Neural cell (in vitro differentiated cells): Measurements from ENCODE around the gene TCIRG1. TPM values are rescaled to one million over a fixed set of nuclear protein-coding genes. Genes with fewer than 3 reads are reported as not detected.

Experiments used
- H2AFZ ChIP-seq: fragments of 200-600, 300-800 bp; sonication (generic), shearing (Covaris generic); 2 replicates; pipeline ENCODE4 v1.6.0; 2014; ENCODE audit warnings: low read depth, mild to moderate bottlenecking, antibody characterized with exemption, low read length, moderate library complexity
- H3F3A ChIP-seq: fragments of 200-600 bp; shearing (Covaris generic); 2 replicates; pipeline ENCODE4 v1.6.1; 2016; ENCODE audit warnings: mild to moderate bottlenecking, moderate library complexity, mixed read lengths, antibody characterized with exemption, low read length; ENCODE audit not compliant: insufficient read depth, poor library complexity, severe bottlenecking
- H3K27ac ChIP-seq: fragments of 200-600, 300-800 bp; sonication (generic), shearing (Covaris generic); 2 replicates; pipeline ENCODE4 v1.5.1; 2014; ENCODE audit warnings: mild to moderate bottlenecking, low read length, moderate library complexity
- H3K27me3 ChIP-seq: fragments of 300-800, 200-600 bp; sonication (generic), shearing (Covaris generic); 2 replicates; pipeline ENCODE4 v1.6.0; 2014; ENCODE audit warnings: mild to moderate bottlenecking, low read depth, low read length, moderate library complexity; ENCODE audit not compliant: insufficient read depth
- H3K36me3 ChIP-seq: fragments of 300-800, 200-600 bp; sonication (generic), shearing (Covaris generic); 2 replicates; pipeline ENCODE4 v1.5.1; 2014; ENCODE audit warnings: mild to moderate bottlenecking, antibody characterized with exemption, low read length, moderate library complexity; ENCODE audit not compliant: insufficient read depth
- H3K4me2 ChIP-seq: fragments of 300-800, 200-600 bp; sonication (generic), shearing (Covaris generic); 2 replicates; pipeline ENCODE4 v1.6.0; 2014; ENCODE audit warnings: mild to moderate bottlenecking, low read length
- H3K4me3 ChIP-seq: fragments of 300-800, 200-600 bp; sonication (generic), shearing (Covaris generic); 2 replicates; pipeline ENCODE4 v1.5.1; 2014; ENCODE audit warnings: mild to moderate bottlenecking, low read length, moderate library complexity
- H3K79me2 ChIP-seq: fragments of 200-600 bp; shearing (Covaris generic); replicated peaks from 2 replicates; pipeline ENCODE4 v1.6.0; 2014; ENCODE audit warnings: mild to moderate bottlenecking, low read length, moderate library complexity; ENCODE audit not compliant: insufficient read depth
- H3K9ac ChIP-seq: fragments of 300-800, 200-600 bp; sonication (generic), shearing (Covaris generic); 2 replicates; pipeline ENCODE4 v1.6.1; 2016; ENCODE audit warnings: mild to moderate bottlenecking, low read length, mixed read lengths
- H3K9me2 ChIP-seq: fragments of 200-600 bp; shearing (Covaris generic); 2 replicates; pipeline ENCODE4 v1.6.1; 2016; ENCODE audit warnings: mild to moderate bottlenecking, low read length, mixed read lengths; ENCODE audit not compliant: insufficient read depth
- H3K9me3 ChIP-seq: fragments of 200-600, 300-800 bp; sonication (generic), shearing (Covaris generic); 2 replicates; pipeline ENCODE4 v1.6.1; 2016; ENCODE audit warnings: mild to moderate bottlenecking, mixed run types, low read length, moderate library complexity, mixed read lengths
- H4K20me1 ChIP-seq: fragments of 200-600 bp; shearing (Covaris generic); 2 replicates; pipeline ENCODE4 v1.6.1; 2016; ENCODE audit warnings: mild to moderate bottlenecking, mixed run types; ENCODE audit not compliant: insufficient read depth
- CTCF ChIP-seq: fragments of 450-650 bp; IDR thresholded peaks from 2 replicates; pipeline ENCODE4 v1.5.1; 2014; ENCODE audit warnings: antibody characterized with exemption, mild to moderate bottlenecking, moderate library complexity; ENCODE audit not compliant: poor library complexity, severe bottlenecking
- EP300 ChIP-seq: fragments of 450-650 bp; conservative IDR thresholded peaks from 2 replicates; pipeline ENCODE4 v1.6.1; 2014; ENCODE audit warnings: antibody characterized with exemption, mild to moderate bottlenecking, moderate library complexity; ENCODE audit not compliant: poor library complexity, severe bottlenecking
- EZH2 ChIP-seq: fragments of 200-600, 300-800 bp; shearing (Covaris generic), sonication (generic); IDR thresholded peaks from 2 replicates; pipeline ENCODE4 v1.6.1; 2014; ENCODE audit warnings: antibody characterized with exemption, low read length, borderline replicate concordance, mild to moderate bottlenecking; ENCODE audit not compliant: insufficient read depth, poor library complexity, severe bottlenecking
- MXI1 ChIP-seq: fragments of 450-650 bp; conservative IDR thresholded peaks from 2 replicates; pipeline ENCODE4 v1.6.1; 2014; ENCODE audit warnings: antibody characterized with exemption, mild to moderate bottlenecking; ENCODE audit not compliant: poor library complexity, severe bottlenecking
- POLR2AphosphoS5 ChIP-seq: IDR thresholded peaks from 2 replicates; pipeline ENCODE4 v1.6.1; 2012
- RAD21 ChIP-seq: fragments of 450-650 bp; conservative IDR thresholded peaks from 2 replicates; pipeline ENCODE4 v1.6.1; 2014; ENCODE audit warnings: antibody characterized with exemption, mild to moderate bottlenecking, moderate library complexity
- REST ChIP-seq: IDR thresholded peaks from 2 replicates; pipeline ENCODE4 v1.6.1; 2012; ENCODE audit warnings: borderline replicate concordance
- SMC3 ChIP-seq: fragments of 450-650 bp; conservative IDR thresholded peaks from 2 replicates; pipeline ENCODE4 v1.6.1; 2014; ENCODE audit warnings: antibody characterized with exemption, mild to moderate bottlenecking, moderate library complexity; ENCODE audit not compliant: poor library complexity
- TAF1 ChIP-seq: IDR thresholded peaks from 2 replicates; pipeline ENCODE4 v1.6.1; 2012; ENCODE audit warnings: low read depth
- polyA plus RNA-seq: library from polyadenylated mRNA; depleted of rRNA; stranded (reverse); fragments of >200 nt; gene quantifications from 2 replicates; pipeline ENCODE4 v1.2.3, GENCODE V29; 2014

Gene TCIRG1
- polyA plus RNA-seq, 1 donor from 2014 or later = 1.8 TPM

- Histone ChIP-seq H3K27me3 (no peaks in the 10 kb centered on the region), H3K4me2 (no peak overlapping the region), H3K27ac (no peak overlapping the region), H3K4me3 (no peak overlapping the region), H3K9me2 (no peaks in the 10 kb centered on the region), H3K36me3 (no peaks in the 10 kb centered on the region), H4K20me1 (no peaks in the 10 kb centered on the region), H3F3A (no peaks in the 10 kb centered on the region), H3K79me2 (no peaks in the 10 kb centered on the region), H3K9me3 (no peaks in the 10 kb centered on the region), H3K9ac (no peak overlapping the region), H2AFZ (no peak overlapping the region)
- TF ChIP-seq REST = no peak
- no peak for TF ChIP-seq EP300
These were observed 19.3 kb upstream of the TCIRG1 start for GRCh38 chr11:68019486-68019885.

- H3K4me2 ChIP-seq = no peak overlapping the region
- no peaks in the 10 kb centered on the region for H3K27me3 ChIP-seq
- no peak overlapping the region for H3K27ac ChIP-seq
- no peak overlapping the region for H2AFZ ChIP-seq
- no peak for TF ChIP-seq EZH2
- no peak for TF ChIP-seq SMC3
- no peak for TF ChIP-seq TAF1
- H3K9me3 ChIP-seq = peaks cover 5% of the 10 kb centered on the region
- H3K79me2 ChIP-seq = no peaks in the 10 kb centered on the region
- no peaks in the 10 kb centered on the region for H3K9me2 ChIP-seq
- H4K20me1 ChIP-seq = no peaks in the 10 kb centered on the region
- no peak overlapping the region for H3K9ac ChIP-seq
- H3F3A ChIP-seq = no peaks in the 10 kb centered on the region
- H3K4me3 ChIP-seq = no peak overlapping the region
- no peaks in the 10 kb centered on the region for H3K36me3 ChIP-seq
These were observed 18.2 kb upstream of the TCIRG1 start for GRCh38 chr11:68020575-68020974.

- Histone ChIP-seq H3K9me3 (peaks cover 5% of the 10 kb centered on the region), H3K4me2 (no peak overlapping the region), H3K9ac (no peak overlapping the region), H3K79me2 (no peaks in the 10 kb centered on the region), H4K20me1 (no peaks in the 10 kb centered on the region), H3K4me3 (no peak overlapping the region), H3F3A (no peaks in the 10 kb centered on the region), H3K27ac (no peak overlapping the region), H3K36me3 (no peaks in the 10 kb centered on the region), H3K9me2 (no peaks in the 10 kb centered on the region), H3K27me3 (no peaks in the 10 kb centered on the region), H2AFZ (no peak overlapping the region)
- TF ChIP-seq MXI1 (no peak), EP300 (no peak), CTCF (no peak), REST (no peak), EZH2 (no peak), RAD21 (no peak), SMC3 (no peak), TAF1 (no peak), POLR2AphosphoS5 (no peak)
These were observed 17.5 kb upstream of the TCIRG1 start for GRCh38 chr11:68021167-68021787.
